IMR-90 (cell line): ENCODE measurements around the gene C2orf69.

Experiments
- BHLHE40 ChIP-seq: fragments of 150-350 bp; IDR thresholded peaks from 2 replicates; pipeline ENCODE4 v1.6.1; 2016; ENCODE audit warnings: mild to moderate bottlenecking, low read depth, low read length
- MAFK ChIP-seq: IDR thresholded peaks from 2 replicates; pipeline ENCODE4 v1.6.1; 2012; ENCODE audit warnings: low read depth, low read length, improper control_type of control experiment
- SMC3 ChIP-seq: fragments of 150-350 bp; IDR thresholded peaks from 2 replicates; pipeline ENCODE4 v1.6.1; 2016; ENCODE audit warnings: low read depth, mild to moderate bottlenecking, antibody characterized with exemption, low read length, moderate library complexity
- TF ChIP-seq, protein P1 (sequence below): conservative IDR thresholded peaks from 2 replicates; pipeline ENCODE4 v1.5.1; 2012; ENCODE audit warnings: mild to moderate bottlenecking, low read depth, low read length, improper control_type of control experiment

DNA sequence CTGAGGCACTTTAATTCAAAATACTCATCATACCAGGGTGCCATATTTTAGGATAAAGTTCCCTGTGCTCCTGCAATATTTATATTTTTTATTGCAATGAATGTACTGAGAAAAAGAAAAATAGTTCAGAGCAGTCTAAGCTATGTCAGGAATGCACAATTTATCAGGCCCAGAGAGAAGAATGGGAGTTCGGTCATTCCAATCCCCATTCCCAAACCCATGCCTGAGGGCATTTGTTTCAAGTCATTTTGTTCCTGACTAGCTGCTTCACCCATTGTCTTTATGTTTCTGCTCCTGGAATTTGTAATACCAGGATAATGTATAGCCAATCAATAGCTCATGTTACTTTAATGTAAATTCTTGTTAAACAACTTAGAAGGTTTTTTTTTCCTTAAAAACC, 35.7 kb upstream of the C2orf69 start:
- TF ChIP-seq MAFK: no peak
- TF ChIP-seq SMC3: no peak
- TF ChIP-seq, protein P1, sequence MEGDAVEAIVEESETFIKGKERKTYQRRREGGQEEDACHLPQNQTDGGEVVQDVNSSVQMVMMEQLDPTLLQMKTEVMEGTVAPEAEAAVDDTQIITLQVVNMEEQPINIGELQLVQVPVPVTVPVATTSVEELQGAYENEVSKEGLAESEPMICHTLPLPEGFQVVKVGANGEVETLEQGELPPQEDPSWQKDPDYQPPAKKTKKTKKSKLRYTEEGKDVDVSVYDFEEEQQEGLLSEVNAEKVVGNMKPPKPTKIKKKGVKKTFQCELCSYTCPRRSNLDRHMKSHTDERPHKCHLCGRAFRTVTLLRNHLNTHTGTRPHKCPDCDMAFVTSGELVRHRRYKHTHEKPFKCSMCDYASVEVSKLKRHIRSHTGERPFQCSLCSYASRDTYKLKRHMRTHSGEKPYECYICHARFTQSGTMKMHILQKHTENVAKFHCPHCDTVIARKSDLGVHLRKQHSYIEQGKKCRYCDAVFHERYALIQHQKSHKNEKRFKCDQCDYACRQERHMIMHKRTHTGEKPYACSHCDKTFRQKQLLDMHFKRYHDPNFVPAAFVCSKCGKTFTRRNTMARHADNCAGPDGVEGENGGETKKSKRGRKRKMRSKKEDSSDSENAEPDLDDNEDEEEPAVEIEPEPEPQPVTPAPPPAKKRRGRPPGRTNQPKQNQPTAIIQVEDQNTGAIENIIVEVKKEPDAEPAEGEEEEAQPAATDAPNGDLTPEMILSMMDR: no peak
- no peak for TF ChIP-seq BHLHE40
